ENCODE results near the gene STAG3.
"Not testable (repeated sequence)": the region's sequence is repeated elsewhere in the genome, so short reads cannot be mapped to it uniquely, and the experiment has no call there.

The STAG3 gene

GRCh38 chr7:100248483-100248882 lies 70.8 kb downstream of the STAG3 start:
- DNase-seq (ENCODE audit: insufficient read length, low spot score) (no peak), FAIRE-seq (no peak)
- no peak for TF ChIP-seq POLR2A (IDR thresholded peaks at IDR 0.05; ENCODE audit: low read depth, low read length)

DNA sequence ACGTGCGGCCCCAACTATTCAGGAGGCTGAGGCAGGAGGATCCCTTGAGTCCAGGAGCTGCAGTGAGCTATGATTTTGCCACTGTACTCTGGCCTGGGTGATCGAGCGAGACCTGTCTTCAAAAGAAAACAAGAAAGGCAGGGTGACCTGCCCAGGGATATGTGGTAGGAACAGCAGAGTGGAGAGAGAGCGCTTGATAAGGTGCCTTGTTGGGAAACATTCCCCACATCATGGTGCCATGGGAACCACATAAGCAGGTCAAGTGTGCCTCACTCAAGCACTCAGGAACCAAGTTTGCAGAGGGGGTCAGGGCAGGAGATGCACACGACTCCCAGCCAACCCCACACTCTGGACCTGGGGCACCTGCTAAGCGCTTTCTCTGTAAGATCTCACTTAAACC lies 79.3 kb downstream of the STAG3 start:
- no peak for TF ChIP-seq POLR2A (IDR thresholded peaks at IDR 0.05; ENCODE audit: low read depth, low read length)
- FAIRE-seq, result no peak
- DNase-seq (ENCODE audit: insufficient read length, low spot score), result no peak

- FAIRE-seq; DNase-seq (ENCODE audit: insufficient read length, low spot score): not testable (repeated sequence)
These were observed 82.3 kb downstream of the STAG3 start for GRCh38 chr7:100259984-100260383.

GRCh38 chr7:100262896-100263295 lies 85.2 kb downstream of the STAG3 start:
- not testable (repeated sequence) for FAIRE-seq; DNase-seq (ENCODE audit: insufficient read length, low spot score)
